OCI-LY3 (cell line): Measurements from ENCODE around the gene RBMY1D.

Source experiments
- H2AFZ ChIP-seq: fragments of 200-600, 300-600 bp; shearing (Covaris generic); 2 replicates; pipeline ENCODE4 v1.6.0; 2014; ENCODE audit warnings: antibody characterized with exemption, low read depth, low read length
- H3K27ac ChIP-seq: fragments of 200-600, 300-600 bp; sonication (generic); 2 replicates; pipeline ENCODE4 v1.5.1; 2014; ENCODE audit warnings: mild to moderate bottlenecking, low read length, moderate library complexity, mixed read lengths
- H3K27me3 ChIP-seq: fragments of 200-600, 300-600 bp; sonication (generic); 2 replicates; pipeline ENCODE4 v1.6.1; 2014; ENCODE audit warnings: low read depth, low read length, mixed read lengths
- H3K36me3 ChIP-seq: fragments of 200-600, 300-600 bp; sonication (generic); replicated peaks from 2 replicates; pipeline ENCODE3; 2014; ENCODE audit warnings: low read depth, low read length, mixed read lengths
- H3K4me1 ChIP-seq: fragments of 300-600, 200-600 bp; sonication (generic); 2 replicates; pipeline ENCODE4 v1.6.1; 2014; ENCODE audit warnings: low read length, mixed read lengths
- H3K4me2 ChIP-seq: fragments of 200-600, 300-600 bp; sonication (generic); 2 replicates; pipeline ENCODE4 v1.6.1; 2014; ENCODE audit warnings: low read length, mixed read lengths
- H3K4me3 ChIP-seq: fragments of 300-600, 200-600 bp; sonication (generic); 2 replicates; pipeline ENCODE4 v1.5.1; 2014; ENCODE audit warnings: antibody characterized with exemption, mild to moderate bottlenecking, low read length, moderate library complexity
- H3K79me2 ChIP-seq: fragments of 300-600, 200-600 bp; shearing (Covaris generic); 2 replicates; pipeline ENCODE4 v1.6.1; 2014; ENCODE audit warnings: mild to moderate bottlenecking, low read length, mixed read lengths
- H3K9ac ChIP-seq: fragments of 300-600, 200-600 bp; shearing (Covaris generic); 2 replicates; pipeline ENCODE4 v1.6.0; 2014; ENCODE audit warnings: mild to moderate bottlenecking, low read length, moderate library complexity
- H3K9me3 ChIP-seq: fragments of 200-600, 300-600 bp; shearing (Covaris generic); 2 replicates; pipeline ENCODE4 v1.6.1; 2014; ENCODE audit warnings: low read length, mixed read lengths; ENCODE audit not compliant: insufficient read depth
- H4K20me1 ChIP-seq: fragments of 200-600, 300-600 bp; sonication (generic); 2 replicates; pipeline ENCODE4 v1.6.1; 2016; ENCODE audit warnings: low read length, mixed read lengths; ENCODE audit not compliant: insufficient read depth
- EZH2phosphoT487 ChIP-seq: fragments of 200-600 bp; shearing (Covaris generic); IDR thresholded peaks from 2 replicates; pipeline ENCODE4 v1.6.1; 2018; ENCODE audit warnings: antibody characterized with exemption, mixed run types, low read depth
- TF ChIP-seq, protein P1 (sequence below): fragments of 200-600, 300-600 bp; sonication (generic); IDR thresholded peaks from 2 replicates; pipeline ENCODE4 v1.5.1; 2014; ENCODE audit warnings: antibody characterized with exemption, low read length, low read depth

Gene RBMY1D

DNA sequence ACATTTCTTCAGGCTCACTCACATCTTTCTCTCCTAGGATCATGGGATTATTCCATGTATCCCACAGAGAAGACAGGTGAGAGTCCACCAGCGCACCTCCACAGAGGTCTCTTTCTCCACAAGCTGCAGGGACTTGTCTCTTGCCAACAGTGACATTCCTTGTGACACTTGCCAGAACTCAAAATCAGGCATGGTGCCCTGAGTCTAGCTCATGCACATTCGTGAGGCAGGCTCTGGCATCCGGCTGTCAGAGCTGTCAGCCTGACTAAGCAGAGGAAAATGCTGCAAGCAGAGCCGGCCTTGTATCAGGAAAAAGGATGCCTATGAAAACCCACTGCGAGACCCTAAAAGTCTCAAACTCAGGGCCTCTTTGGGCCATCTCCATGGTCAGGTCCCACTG lies 54.8 kb downstream of the RBMY1D start:
- TF ChIP-seq, protein P1, sequence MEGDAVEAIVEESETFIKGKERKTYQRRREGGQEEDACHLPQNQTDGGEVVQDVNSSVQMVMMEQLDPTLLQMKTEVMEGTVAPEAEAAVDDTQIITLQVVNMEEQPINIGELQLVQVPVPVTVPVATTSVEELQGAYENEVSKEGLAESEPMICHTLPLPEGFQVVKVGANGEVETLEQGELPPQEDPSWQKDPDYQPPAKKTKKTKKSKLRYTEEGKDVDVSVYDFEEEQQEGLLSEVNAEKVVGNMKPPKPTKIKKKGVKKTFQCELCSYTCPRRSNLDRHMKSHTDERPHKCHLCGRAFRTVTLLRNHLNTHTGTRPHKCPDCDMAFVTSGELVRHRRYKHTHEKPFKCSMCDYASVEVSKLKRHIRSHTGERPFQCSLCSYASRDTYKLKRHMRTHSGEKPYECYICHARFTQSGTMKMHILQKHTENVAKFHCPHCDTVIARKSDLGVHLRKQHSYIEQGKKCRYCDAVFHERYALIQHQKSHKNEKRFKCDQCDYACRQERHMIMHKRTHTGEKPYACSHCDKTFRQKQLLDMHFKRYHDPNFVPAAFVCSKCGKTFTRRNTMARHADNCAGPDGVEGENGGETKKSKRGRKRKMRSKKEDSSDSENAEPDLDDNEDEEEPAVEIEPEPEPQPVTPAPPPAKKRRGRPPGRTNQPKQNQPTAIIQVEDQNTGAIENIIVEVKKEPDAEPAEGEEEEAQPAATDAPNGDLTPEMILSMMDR, result no peak
- no peak for TF ChIP-seq EZH2phosphoT487
- no peaks in the 10 kb centered on the region for H3K79me2 ChIP-seq
- no peak overlapping the region for H3K4me3 ChIP-seq
- no peaks in the 10 kb centered on the region; the same call in 1 of the 2 replicates for H3K4me1 ChIP-seq
- no peaks in the 10 kb centered on the region for H4K20me1 ChIP-seq
- no peaks in the 10 kb centered on the region for H3K9me3 ChIP-seq
- H3K4me2 ChIP-seq, result no peak overlapping the region
- H2AFZ ChIP-seq, result no peak overlapping the region
- H3K27ac ChIP-seq, result no peak overlapping the region
- H3K27me3 ChIP-seq, result no peaks in the 10 kb centered on the region
- H3K36me3 ChIP-seq, result no peaks in the 10 kb centered on the region
- no peak overlapping the region for H3K9ac ChIP-seq

- H3K79me2 ChIP-seq, result no peaks in the 10 kb centered on the region
- H3K36me3 ChIP-seq, result no peaks in the 10 kb centered on the region
- TF ChIP-seq, protein P1, result no peak
- TF ChIP-seq EZH2phosphoT487, result no peak
- no peaks in the 10 kb centered on the region for H4K20me1 ChIP-seq
- no peak overlapping the region for H3K4me3 ChIP-seq
- H3K9me3 ChIP-seq, result no peaks in the 10 kb centered on the region
- H2AFZ ChIP-seq, result no peak overlapping the region
- no peak overlapping the region; the same call in 1 of the 2 replicates for H3K4me2 ChIP-seq
- no peak overlapping the region for H3K27ac ChIP-seq
- H3K27me3 ChIP-seq, result no peaks in the 10 kb centered on the region
- no peak overlapping the region for H3K9ac ChIP-seq
- H3K4me1 ChIP-seq, result no peaks in the 10 kb centered on the region; the same call in 1 of the 2 replicates
Observed at GRCh38 chrY:21836343-21836742, 58.0 kb downstream of the RBMY1D start.

DNA sequence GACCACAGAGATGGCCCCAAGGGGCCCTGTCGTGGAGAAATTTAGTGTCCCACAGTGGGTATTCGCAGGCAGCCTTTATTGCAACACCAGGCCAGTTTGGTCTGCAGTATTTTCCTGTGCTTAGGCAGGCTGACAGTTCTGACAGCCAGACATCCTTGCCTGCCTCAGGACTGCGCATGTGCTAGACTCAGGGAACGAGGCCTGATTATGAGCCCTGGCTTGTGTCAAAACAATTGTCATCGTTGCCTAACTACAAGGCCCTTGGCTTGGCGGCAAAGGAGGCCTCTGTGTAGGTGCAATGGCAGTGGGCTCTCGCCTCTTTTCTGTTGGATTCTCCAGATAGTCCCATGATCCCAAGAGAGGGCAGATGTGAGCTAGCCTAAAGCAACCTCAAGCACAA lies 59.3 kb downstream of the RBMY1D start:
- H3K4me3 ChIP-seq, result no peak overlapping the region

More for the DNA sequence above, 59.3 kb downstream of the RBMY1D start:
- no peak overlapping the region for H3K27ac ChIP-seq
- H2AFZ ChIP-seq, result no peak overlapping the region
- H3K4me2 ChIP-seq, result no peak overlapping the region
- no peaks in the 10 kb centered on the region for H3K9me3 ChIP-seq
- H3K79me2 ChIP-seq, result no peaks in the 10 kb centered on the region
- H3K4me1 ChIP-seq, result no peaks in the 10 kb centered on the region; the same call in 1 of the 2 replicates
- no peak overlapping the region for H3K9ac ChIP-seq
- H4K20me1 ChIP-seq, result no peaks in the 10 kb centered on the region
- H3K27me3 ChIP-seq, result no peaks in the 10 kb centered on the region
- TF ChIP-seq EZH2phosphoT487, result no peak
- TF ChIP-seq, protein P1, result no peak
- H3K36me3 ChIP-seq, result no peaks in the 10 kb centered on the region
